Thyroid gland (tissue), 4 donors: ENCODE measurements around the gene FAM53A. TPM values are rescaled to one million over a fixed set of nuclear protein-coding genes. Genes with fewer than 3 reads are reported as not detected.
"Not testable (repeated sequence)": the region's sequence is repeated elsewhere in the genome, so short reads cannot be mapped to it uniquely, and the experiment has no call there.

Experiments used
- DNase-seq, 2 donors: peaks; one replicate each; pipeline ENCODE4 v3.0.0-alpha.2; 2019
- H3K27ac ChIP-seq, 3 donors: fragments of 200-600 bp; sonication (generic); 1 replicate in 2 of 3; 2 replicates in 1 of 3; pipeline ENCODE4 v1.5.1; 2016 to 2019; ENCODE audit warnings: mild to moderate bottlenecking in 1 of 3, moderate library complexity in 1 of 3
- H3K27me3 ChIP-seq: fragments of 200-600 bp; sonication (generic); one replicate; pipeline ENCODE4 v1.5.1; 2019
- H3K36me3 ChIP-seq, 2 donors: fragments of 200-600 bp; sonication (generic); one replicate each; pipeline ENCODE4 v1.5.1; 2016 to 2019
- H3K4me1 ChIP-seq, 2 donors: fragments of 200-600 bp; sonication (generic); one replicate each; pipeline ENCODE4 v1.5.1; 2017 to 2019
- H3K4me3 ChIP-seq, 3 donors: fragments of 200-600 bp; sonication (generic); replicated peaks in 1 of 3; 1 replicate in 2 of 3; 2 replicates in 1 of 3; pipeline ENCODE4 v1.5.1; 2016; ENCODE audit warnings: mild to moderate bottlenecking in 1 of 3
- H3K9me3 ChIP-seq: fragments of 200-600 bp; sonication (generic); one replicate; pipeline ENCODE4 v1.5.1; 2017
- POLR2A ChIP-seq, 2 donors: fragments of 450-650 bp; IDR thresholded peaks; one replicate each; pipeline ENCODE4 v1.6.1; 2017; ENCODE audit warnings: antibody characterized with exemption in 2 of 2, mild to moderate bottlenecking in 2 of 2, moderate library complexity in 1 of 2
- WGBS, 2 donors: methylation state at CpG; one replicate each; pipeline ENCODE4 v1.1.5; 2017; 5-methylcytosine and 5-hydroxymethylcytosine counted together
- intact Hi-C: fragments of 100-400 bp; cut with DNase I; formaldehyde crosslinking; loops from one replicate; pipeline ENCODE4 v1.15.1; 2023
- total RNA-seq, 4 donors: library from RNA; depleted of rRNA; stranded (reverse); fragments of >200 nt; gene quantifications; one replicate each; pipeline ENCODE4 v1.2.3, GENCODE V29; 2016
- TF ChIP-seq, protein P1 (sequence below), 6 experiments: fragments of 200-600 bp in 3 of 6; fragments of 450-650 bp in 3 of 6; sonication (generic) in 3 of 6; IDR thresholded peaks; one replicate each; pipeline ENCODE4 v1.5.1; 2016 to 2019; ENCODE audit warnings: antibody characterized with exemption in 6 of 6, mild to moderate bottlenecking in 2 of 6, inconsistent platforms in 1 of 6, moderate library complexity in 1 of 6

FAM53A gene
- total RNA-seq, 4 donors from 2014 or later, result 17.5 to 34.9 (median 21.7) TPM

DNA sequence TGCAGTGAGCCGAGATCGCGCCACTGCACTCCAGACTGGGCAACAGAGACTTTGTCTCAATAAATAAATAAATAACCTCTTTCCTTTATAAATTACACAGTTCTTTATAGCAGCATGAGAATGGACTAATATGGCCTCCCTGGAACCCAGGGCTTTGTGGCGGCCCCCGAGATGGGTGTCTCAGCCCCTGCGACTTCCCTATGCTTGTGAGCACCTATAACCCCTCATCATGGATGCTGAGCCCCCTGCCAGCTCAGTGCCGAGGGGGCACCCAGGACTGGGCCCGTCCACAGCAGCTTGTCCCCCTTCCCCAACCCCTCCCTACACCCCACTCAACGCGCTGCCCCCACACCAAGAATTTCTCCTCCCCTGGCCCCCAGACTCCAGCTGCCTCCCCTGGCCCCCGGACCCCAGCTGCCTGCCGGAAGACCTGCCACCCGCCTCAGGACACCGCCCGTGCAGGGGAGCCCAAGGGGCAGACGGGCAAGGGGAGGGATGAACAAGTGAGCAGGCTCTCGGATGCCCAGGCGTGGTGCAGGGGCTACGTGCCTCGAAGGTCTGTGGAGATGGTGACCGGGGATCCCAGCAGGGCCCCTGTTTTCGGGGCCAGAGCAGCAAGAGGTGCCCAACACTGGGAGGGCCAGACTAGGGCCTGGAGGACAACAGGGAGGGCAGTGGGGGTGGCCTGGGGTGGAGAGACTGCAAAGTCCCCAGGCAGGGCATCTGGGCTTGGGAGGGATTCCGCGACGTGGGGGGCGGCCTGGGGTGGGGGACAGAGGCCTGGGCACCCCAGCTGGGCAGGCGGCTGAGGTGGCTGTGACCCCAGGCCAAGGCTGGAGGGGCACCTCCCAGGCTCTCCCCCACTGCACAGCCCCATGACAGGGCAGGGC is 74.0 kb downstream of the FAM53A start:
- intact Hi-C loops, result no loop called here
- no peaks in the 10 kb centered on the region for H3K27me3 ChIP-seq
- WGBS, 2 donors, result 93 to 95% methylated on average over 24 to 26 of the region's 27 CpGs
- no peaks in the 10 kb centered on the region for H3K36me3 ChIP-seq
- H3K4me1 ChIP-seq, result no peaks in the 10 kb centered on the region
- no peak overlapping the region for H3K27ac ChIP-seq
- TF ChIP-seq, protein P1, sequence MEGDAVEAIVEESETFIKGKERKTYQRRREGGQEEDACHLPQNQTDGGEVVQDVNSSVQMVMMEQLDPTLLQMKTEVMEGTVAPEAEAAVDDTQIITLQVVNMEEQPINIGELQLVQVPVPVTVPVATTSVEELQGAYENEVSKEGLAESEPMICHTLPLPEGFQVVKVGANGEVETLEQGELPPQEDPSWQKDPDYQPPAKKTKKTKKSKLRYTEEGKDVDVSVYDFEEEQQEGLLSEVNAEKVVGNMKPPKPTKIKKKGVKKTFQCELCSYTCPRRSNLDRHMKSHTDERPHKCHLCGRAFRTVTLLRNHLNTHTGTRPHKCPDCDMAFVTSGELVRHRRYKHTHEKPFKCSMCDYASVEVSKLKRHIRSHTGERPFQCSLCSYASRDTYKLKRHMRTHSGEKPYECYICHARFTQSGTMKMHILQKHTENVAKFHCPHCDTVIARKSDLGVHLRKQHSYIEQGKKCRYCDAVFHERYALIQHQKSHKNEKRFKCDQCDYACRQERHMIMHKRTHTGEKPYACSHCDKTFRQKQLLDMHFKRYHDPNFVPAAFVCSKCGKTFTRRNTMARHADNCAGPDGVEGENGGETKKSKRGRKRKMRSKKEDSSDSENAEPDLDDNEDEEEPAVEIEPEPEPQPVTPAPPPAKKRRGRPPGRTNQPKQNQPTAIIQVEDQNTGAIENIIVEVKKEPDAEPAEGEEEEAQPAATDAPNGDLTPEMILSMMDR (IDR thresholded peaks at IDR 0.05), result no peak
- TF ChIP-seq POLR2A (IDR thresholded peaks at IDR 0.05), result no peak
- no peak overlapping the region for H3K4me3 ChIP-seq
- no peaks in the 10 kb centered on the region for H3K9me3 ChIP-seq
- no peak for DNase-seq

DNA sequence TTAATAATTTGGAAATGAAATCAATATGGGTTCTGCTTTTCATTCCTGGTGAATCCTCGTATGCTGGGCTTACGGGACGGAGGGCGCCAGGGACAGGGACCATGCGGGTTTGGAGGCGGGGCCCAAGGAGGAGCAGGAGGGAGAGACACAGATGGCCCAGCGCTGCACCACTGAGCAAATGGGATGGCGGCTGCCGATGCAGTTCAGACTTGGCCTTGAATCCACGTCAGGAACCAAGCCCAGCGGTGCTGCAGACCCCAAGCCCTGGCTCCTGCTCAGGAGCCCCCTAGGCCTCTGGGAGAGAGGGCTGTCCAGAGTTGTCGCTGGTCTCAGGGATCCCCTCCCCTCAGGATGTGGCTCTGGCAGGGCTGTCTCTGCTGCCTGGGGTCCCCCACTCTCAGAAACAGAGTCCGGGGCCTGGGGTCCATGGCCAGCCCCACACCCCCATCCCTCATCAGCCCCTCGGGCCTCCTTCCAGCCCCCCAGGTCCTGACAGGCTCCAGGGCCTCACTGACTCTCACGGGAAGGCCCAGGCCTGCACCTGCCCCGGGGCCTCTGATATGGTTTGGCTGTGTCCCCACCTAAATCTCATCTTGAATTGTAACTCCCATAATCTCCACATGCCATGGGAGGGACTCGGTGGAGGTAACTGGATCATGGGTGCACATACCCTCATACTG is 75.2 kb downstream of the FAM53A start:
- no peak for DNase-seq
- intact Hi-C loops, result no loop called here
- H3K36me3 ChIP-seq, result no peaks in the 10 kb centered on the region

DNA sequence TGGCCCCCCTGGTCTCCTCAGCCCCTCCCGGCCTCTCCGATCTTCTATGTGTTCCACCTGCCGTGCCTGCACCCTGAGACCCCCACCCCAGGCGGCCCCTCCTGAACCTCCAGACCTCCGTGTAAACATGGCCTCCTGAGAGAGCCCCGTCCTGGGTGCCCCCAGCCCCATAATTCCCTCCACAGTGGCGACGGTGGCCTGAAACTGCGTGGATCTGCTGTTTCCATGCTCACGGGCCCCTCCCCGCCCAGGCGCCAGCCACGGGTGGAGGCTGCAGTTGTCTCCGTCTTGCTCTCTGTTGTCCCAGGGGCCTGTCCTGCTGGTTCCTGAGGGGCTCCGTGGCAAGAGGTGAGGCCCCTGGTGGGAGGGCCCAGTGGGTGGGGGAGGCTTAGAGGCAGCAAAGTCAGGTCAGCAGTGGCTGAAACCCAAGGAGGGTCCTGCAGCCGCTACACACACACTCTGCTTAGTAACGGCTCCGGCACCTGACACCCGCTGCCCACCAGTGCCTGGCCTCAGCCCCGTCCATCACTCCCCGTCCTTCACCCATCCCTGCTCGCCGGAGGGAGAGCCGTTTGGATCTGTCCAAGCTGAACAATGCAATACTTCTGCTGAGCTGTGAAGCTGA is 75.8 kb downstream of the FAM53A start:
- Histone ChIP-seq H3K9me3 (no peaks in the 10 kb centered on the region), H3K27ac (no peak overlapping the region), H3K4me3 (no peak overlapping the region), H3K4me1 (no peaks in the 10 kb centered on the region), H3K27me3 (no peaks in the 10 kb centered on the region), H3K36me3 (no peaks in the 10 kb centered on the region)
- intact Hi-C loops, result no loop called here
- no peak for TF ChIP-seq POLR2A (IDR thresholded peaks at IDR 0.05)
- TF ChIP-seq, protein P1 (IDR thresholded peaks at IDR 0.05), result no peak
- WGBS, 2 donors, result 82 to 87% methylated on average over 20 to 24 of the region's 24 CpGs
- DNase-seq, result no peak

More for the DNA sequence above, 75.2 kb downstream of the FAM53A start:
- Histone ChIP-seq H3K27ac (no peak overlapping the region), H3K27me3 (no peaks in the 10 kb centered on the region), H3K4me1 (no peaks in the 10 kb centered on the region), H3K9me3 (no peaks in the 10 kb centered on the region), H3K4me3 (no peak overlapping the region)
- TF ChIP-seq POLR2A (IDR thresholded peaks at IDR 0.05), result no peak
- TF ChIP-seq, protein P1 (IDR thresholded peaks at IDR 0.05), result no peak
- WGBS, 2 donors, result 81 to 83% methylated on average over 9 to 13 of the region's 17 CpGs

DNA sequence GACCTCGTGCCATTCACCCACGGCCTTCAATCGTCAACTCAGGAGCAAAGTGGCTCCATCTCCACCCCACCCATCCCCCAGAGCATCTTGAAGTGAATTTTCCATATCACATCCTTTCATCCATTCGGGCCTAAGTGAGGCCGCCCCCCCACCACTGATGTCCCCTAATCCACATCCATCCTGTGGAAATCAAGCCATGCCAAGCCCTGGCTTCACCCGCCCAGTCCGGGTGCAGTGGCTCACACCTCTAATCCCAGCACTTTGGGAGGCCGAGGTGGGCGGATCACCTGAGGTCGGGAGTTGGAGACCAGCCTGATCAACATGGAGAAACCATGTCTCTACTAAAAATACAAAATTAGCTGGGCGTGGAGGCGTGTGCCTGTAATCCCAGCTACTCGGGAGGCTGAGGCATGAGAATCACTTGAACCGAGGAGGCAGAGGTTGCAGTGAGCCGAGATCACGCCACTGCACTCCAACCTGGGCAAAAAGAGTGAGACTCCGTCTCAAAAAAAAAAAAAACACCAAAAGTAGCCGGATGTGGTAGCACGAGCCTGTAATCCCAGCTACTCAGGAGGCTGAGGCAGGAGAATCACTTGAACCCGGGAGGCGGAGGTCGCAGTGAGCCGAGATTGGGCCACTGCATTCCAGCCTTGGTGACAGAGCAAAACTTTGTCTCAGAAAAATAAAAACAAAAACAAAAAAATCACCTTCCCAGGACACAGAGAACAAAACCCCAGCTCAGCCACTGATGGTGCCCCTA is 76.5 kb downstream of the FAM53A start:
- H3K4me3 ChIP-seq, H3K27me3 ChIP-seq, H3K36me3 ChIP-seq, DNase-seq, intact Hi-C loops, H3K4me1 ChIP-seq, H3K27ac ChIP-seq, H3K9me3 ChIP-seq: not testable (repeated sequence)
- WGBS, 2 donors, result 90 to 92% methylated on average over 23 of the region's 23 CpGs

DNA sequence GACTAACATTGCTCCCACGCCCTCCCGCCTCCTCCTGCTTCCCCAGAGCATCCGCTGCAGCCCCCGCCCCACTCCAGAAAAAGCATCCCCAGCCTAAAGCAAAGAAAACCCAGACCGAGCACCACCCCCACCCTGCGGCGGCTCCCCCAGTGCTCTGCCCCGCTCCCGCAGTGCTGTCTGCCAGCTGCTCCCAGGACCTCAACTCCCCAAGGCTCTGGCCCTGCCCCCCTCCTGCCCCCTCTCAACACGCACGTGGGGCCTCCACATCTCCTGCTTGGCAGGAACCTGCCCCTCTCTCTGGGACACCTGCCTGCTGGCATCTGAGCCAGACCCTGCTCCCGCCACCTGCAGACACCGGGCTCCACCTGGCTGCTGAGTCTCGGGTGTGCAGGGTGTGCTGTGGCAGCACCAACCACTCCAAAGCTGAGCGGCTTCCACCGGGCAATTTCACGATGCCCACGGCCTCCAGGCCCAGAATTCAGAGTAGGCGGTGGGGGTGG is 79.4 kb downstream of the FAM53A start:
- WGBS, 2 donors, result 19 to 32% methylated on average over 4 to 18 of the region's 19 CpGs
- TF ChIP-seq, protein P1 (IDR thresholded peaks at IDR 0.05), result peak in 2 of 6 experiments; percentile 9 to 25
- no peak for TF ChIP-seq POLR2A (IDR thresholded peaks at IDR 0.05)
- no peak overlapping the region for H3K4me3 ChIP-seq

More for the DNA sequence above, 79.4 kb downstream of the FAM53A start:
- H3K9me3 ChIP-seq, result no peaks in the 10 kb centered on the region
- intact Hi-C loops, result no loop called here
- H3K27me3 ChIP-seq, result no peaks in the 10 kb centered on the region
- peak; percentile 34 to 45 for DNase-seq
- no peak overlapping the region for H3K27ac ChIP-seq
- no peaks in the 10 kb centered on the region for H3K36me3 ChIP-seq
- H3K4me1 ChIP-seq, result no peaks in the 10 kb centered on the region
